ENCODE results near the gene PNP. TPM values are rescaled to one million over a fixed set of nuclear protein-coding genes. Genes with fewer than 3 reads are reported as not detected.

The PNP gene
- total RNA-seq, 1 donor: 39.2 TPM

DNA sequence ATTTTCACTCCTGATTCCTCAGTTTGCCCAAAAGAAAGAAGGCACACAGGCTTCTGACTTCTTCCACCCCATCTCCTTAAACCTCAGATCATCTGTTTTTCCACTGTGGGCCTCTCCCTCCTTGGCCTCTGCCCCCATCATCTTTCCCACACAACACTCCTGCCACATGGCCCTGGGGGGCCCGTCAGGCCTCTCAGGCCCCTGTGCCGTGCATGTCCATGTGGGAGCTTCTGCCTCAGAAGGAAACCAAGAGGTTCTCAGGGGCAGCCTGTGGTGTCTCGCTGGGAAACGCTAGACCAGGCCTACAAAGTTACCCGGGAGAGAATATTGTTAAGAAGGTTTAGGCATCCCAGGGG, 41.2 kb upstream of the PNP start:
- no peak overlapping the region for H3K4me3 ChIP-seq (ENCODE audit: low read depth, low read length)
- no peak for DNase-seq (ENCODE audit: low read depth)
- TF ChIP-seq, protein P1, sequence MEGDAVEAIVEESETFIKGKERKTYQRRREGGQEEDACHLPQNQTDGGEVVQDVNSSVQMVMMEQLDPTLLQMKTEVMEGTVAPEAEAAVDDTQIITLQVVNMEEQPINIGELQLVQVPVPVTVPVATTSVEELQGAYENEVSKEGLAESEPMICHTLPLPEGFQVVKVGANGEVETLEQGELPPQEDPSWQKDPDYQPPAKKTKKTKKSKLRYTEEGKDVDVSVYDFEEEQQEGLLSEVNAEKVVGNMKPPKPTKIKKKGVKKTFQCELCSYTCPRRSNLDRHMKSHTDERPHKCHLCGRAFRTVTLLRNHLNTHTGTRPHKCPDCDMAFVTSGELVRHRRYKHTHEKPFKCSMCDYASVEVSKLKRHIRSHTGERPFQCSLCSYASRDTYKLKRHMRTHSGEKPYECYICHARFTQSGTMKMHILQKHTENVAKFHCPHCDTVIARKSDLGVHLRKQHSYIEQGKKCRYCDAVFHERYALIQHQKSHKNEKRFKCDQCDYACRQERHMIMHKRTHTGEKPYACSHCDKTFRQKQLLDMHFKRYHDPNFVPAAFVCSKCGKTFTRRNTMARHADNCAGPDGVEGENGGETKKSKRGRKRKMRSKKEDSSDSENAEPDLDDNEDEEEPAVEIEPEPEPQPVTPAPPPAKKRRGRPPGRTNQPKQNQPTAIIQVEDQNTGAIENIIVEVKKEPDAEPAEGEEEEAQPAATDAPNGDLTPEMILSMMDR (IDR thresholded peaks at IDR 0.05; ENCODE audit: insufficient read depth, low read length): no peak

DNA sequence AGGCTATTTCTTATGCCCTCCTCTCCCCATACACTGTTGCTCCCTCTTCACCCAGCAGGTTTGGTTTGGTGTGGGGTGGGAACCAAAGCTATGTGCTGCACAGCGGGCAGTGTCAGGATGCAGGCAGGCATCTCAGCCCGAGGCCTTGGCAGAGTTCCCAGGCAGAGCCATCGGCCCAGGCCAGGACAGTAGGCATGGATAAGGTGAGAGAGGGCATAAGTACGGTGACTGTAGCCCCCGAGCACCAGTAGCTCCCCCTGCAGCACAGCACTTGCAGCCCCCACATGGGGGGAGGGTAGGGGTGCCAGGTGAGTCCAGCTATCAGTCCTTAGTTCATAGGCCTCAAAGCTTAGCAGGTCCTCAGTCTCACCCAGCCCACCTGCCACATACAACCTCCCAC, 40.4 kb upstream of the PNP start:
- TF ChIP-seq, protein P1 (IDR thresholded peaks at IDR 0.05; ENCODE audit: insufficient read depth, low read length): no peak
- H3K4me3 ChIP-seq (ENCODE audit: low read depth, low read length): no peak overlapping the region
- no peak for DNase-seq (ENCODE audit: low read depth)

DNA sequence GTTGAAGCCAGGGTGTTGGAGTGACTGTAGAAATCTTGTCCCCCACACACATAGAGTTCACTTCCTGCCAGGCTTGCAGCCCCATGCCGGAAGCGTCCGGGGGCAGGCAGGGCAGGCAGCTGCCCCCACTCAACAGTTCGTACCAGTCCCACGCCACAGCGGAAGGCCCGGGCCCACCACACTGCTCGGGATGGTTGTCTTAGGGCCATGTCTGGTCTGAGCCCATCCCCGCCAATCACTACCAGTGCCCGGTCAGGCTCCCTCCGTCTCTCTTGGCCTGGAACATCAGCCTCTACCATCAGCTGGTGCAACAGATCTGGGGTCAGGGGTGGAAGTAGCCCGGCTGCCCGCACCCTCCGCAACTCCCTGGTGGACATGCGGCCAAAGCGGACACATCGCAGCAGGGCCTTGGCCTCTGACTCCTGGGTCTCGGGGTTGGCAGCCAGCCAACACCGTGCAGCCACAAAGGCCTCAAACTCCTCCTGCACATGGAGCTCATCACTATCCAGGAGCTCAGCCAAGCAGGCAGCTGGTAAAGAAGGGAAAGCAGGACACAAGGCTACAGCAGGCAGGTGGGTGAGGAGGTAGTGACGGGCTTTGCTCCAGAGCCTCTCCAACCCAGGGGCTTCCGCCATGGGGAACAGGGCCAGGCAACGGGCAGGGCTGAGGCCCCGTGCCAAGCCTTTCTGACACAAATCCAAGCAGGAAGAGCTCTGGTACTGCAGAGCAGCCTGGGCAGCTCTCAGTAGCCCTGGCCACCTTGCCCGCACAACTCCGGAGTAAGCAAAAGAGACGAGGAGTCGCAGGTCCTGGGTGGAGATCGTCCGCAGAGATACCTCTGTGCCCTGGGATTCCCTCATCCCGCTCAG, 39.2 kb upstream of the PNP start:
- H3K4me3 ChIP-seq (ENCODE audit: low read depth, low read length): no peak overlapping the region
- DNase-seq (ENCODE audit: low read depth): no peak
- TF ChIP-seq, protein P1 (IDR thresholded peaks at IDR 0.05; ENCODE audit: insufficient read depth, low read length): no peak

DNA sequence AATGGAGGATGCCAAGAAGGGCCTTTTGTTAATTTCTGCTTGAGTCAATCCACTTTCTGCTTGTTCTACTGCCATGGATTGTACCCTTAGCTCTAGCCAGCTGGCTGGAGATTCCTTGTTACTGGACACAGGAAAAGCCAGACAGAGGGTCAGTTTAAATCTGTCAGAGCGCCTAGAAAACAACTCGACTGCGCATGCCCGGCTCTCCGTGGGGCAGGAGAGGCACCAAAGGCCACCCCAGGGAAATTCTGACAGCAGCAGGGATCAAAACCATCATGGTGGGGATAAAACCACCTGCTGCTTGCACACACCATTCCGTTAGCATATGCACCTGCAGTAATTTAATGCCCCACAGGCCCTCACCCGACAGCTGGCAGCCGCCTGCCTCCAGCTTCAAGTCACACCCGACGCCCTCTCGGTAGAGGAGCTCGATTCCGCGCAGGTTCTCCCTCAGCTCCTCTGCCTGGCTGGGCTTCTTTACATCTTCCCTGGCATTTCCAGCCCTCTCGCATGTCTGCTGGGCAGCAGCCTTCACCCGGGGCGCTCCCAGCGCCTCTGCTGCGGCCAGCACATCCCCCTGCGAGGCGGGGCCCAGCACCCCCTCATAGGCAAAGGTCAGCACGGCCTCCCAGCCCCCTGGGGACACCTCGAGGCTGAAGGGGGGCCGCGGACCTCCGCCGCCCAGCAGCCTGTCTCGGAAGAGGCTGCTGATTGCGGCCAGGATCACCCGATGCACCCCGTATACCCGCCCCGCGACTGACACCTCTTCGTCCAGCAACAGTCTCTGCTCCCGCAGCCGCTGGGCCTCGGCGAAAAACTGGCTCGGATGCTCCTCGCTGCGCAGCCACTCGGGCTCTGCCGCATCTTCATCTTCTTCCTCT, 34.3 kb upstream of the PNP start:
- peak; percentile 30 for DNase-seq (ENCODE audit: low read depth)
- TF ChIP-seq, protein P1 (IDR thresholded peaks at IDR 0.05; ENCODE audit: insufficient read depth, low read length): no peak
- no peak overlapping the region for H3K4me3 ChIP-seq (ENCODE audit: low read depth, low read length)

DNA sequence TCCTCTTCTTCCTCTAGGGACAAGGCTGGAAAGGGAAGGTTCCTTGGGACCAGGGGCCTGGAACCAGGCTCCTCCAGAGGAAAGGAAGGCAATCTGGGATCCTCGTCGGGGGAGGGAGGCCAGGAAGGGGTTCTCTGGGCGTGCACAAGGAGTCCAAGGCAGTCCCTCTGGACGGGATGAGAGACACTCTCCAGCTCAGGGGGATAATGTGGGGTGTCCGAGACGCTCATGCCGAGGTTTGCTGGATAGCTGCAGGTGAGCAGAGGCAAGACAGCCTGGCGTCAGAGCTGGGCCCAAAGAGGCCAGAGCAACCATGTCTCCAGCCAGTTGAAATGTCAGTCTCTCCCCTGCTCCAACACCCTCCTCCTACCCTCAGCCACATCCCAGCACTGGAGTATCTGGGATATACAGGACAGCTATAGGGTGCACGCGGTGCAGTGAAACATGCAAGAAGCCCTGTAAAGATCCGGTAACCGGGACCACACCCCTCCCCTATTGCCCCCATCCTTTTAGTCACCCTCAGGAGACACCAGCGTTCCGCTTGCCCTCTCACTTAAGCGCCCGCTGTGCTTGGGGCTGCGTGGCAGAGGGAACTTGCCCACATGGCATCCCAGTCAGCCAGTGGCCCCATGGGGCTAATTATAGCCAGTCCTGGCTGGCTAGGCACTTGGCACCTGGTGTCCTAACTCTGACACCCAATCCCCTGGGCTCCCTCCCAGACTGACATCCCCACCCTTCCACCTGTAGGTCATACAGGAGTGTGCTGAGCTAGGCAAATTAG, 33.4 kb upstream of the PNP start, which contains the start of gene KLHL33:
Gene KLHL33 (minus strand): TSS at position 585 of the 781 bp plus-strand sequence. CDS start 355 bp downstream, at position 230.
- DNase-seq (ENCODE audit: low read depth): no peak
- H3K4me3 ChIP-seq (ENCODE audit: low read depth, low read length): no peak within 1 kb of the TSS
- TF ChIP-seq, protein P1 (IDR thresholded peaks at IDR 0.05; ENCODE audit: insufficient read depth, low read length): no peak

DNA sequence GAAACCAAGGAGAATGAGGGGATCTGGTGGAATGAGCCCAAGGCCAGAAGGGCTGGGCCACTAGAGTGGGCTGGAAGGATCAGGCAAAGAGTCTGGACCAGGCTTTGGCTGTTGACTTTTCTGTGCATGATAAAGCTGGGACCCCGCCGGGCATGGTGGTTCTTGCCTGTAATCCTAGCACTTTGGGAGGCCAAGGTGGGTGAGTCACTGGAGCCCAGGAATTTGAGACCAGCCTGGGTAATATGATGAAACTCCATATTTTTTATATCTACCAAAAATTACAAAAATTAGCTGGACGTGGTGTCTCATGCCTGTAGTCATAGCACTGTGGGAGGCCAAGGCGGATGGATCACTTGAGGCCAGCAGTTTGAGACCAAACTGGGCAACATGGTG, 32.8 kb upstream of the PNP start:
- peak; percentile 76 for DNase-seq (ENCODE audit: low read depth)

More for the DNA sequence above, 32.8 kb upstream of the PNP start:
- no peak overlapping the region for H3K4me3 ChIP-seq (ENCODE audit: low read depth, low read length)
- TF ChIP-seq, protein P1 (IDR thresholded peaks at IDR 0.05; ENCODE audit: insufficient read depth, low read length): no peak

Measured in fibroblast of the aortic adventitia (primary cell).